HUES64 (cell line): ENCODE results near the gene BIN1. TPM values are rescaled to one million over a fixed set of nuclear protein-coding genes. Genes with fewer than 3 reads are reported as not detected.
A peak's percentile ranks its signal among the peaks of the same experiment; 100 is the strongest.

Experiments
- H3K27ac ChIP-seq: 2 replicates; pipeline ENCODE4 v1.7.0; 2013; ENCODE audit warnings: low read depth, low read length, inconsistent platforms
- H3K27me3 ChIP-seq: 2 replicates; pipeline ENCODE4 v1.6.1; 2013; ENCODE audit warnings: mild to moderate bottlenecking, low read length; ENCODE audit not compliant: insufficient read depth
- H3K36me3 ChIP-seq: 2 replicates; pipeline ENCODE4 v1.6.1; 2013; ENCODE audit warnings: mild to moderate bottlenecking, low read length; ENCODE audit not compliant: insufficient read depth
- H3K4me1 ChIP-seq: 2 replicates; pipeline ENCODE4 v1.6.1; 2013; ENCODE audit warnings: mild to moderate bottlenecking, low read length, moderate library complexity; ENCODE audit not compliant: insufficient read depth
- H3K4me3 ChIP-seq: 2 replicates; pipeline ENCODE4 v1.5.1; 2013; ENCODE audit warnings: mild to moderate bottlenecking, low read length, moderate library complexity
- H3K9ac ChIP-seq: 2 replicates; pipeline ENCODE4 v1.6.1; 2013; ENCODE audit warnings: mild to moderate bottlenecking, low read depth, low read length
- H3K9me3 ChIP-seq: 2 replicates; pipeline ENCODE4 v1.6.1; 2013; ENCODE audit warnings: low read depth, low read length; ENCODE audit not compliant: insufficient read depth
- WGBS: fragments of 150-250, 120-280 bp; methylation state at CpG from one replicate; pipeline ENCODE4 v1.1.7; 2013; ENCODE audit warnings: missing lambda C conversion rate; 5-methylcytosine and 5-hydroxymethylcytosine counted together
- polyA plus RNA-seq, 2 experiments: library from polyadenylated mRNA; stranded (reverse); fragments of 50-300 nt; gene quantifications; one replicate each; pipeline ENCODE4 v1.2.3, GENCODE V29; 2013

The BIN1 gene
- polyA plus RNA-seq (2013, experiment 1 of 2), result 41.0 TPM
- 45.4 TPM for polyA plus RNA-seq (2013, experiment 2 of 2)

- H3K9me3 ChIP-seq, result no peaks in the 10 kb centered on the region
- peaks cover 19% of the 10 kb centered on the region for H3K27me3 ChIP-seq
- H3K9ac ChIP-seq, result peak within 1 kb of the TSS; percentile 66
- H3K4me1 ChIP-seq, result peaks cover 7% of the 10 kb centered on the region; the same call in 1 of the 2 replicates
- H3K4me3 ChIP-seq, result peak within 1 kb of the TSS; percentile 84
- under 1% methylated on average over 77 of the region's 77 CpGs for WGBS
- H3K27ac ChIP-seq, result peak within 1 kb of the TSS; percentile 56; the same call in 1 of the 2 replicates
- no peaks in the 10 kb centered on the region for H3K36me3 ChIP-seq
These were observed at the start of gene BIN1 for GRCh38 chr2:127106991-127107621. BIN1 (minus strand) TSS chr2:127107154; CDS start chr2:127106943, 211 bp downstream.

GRCh38 chr2:127155947-127156346 lies 49.0 kb upstream of the BIN1 start:
- H3K9me3 ChIP-seq, result 0 out of 2 replicates have a peak, but pooled peaks cover 6% of the 10 kb centered on the region
- H3K27me3 ChIP-seq, result no peaks in the 10 kb centered on the region
- H3K27ac ChIP-seq, result no peak overlapping the region
- no peaks in the 10 kb centered on the region for H3K36me3 ChIP-seq
- H3K4me1 ChIP-seq, result no peaks in the 10 kb centered on the region
- H3K4me3 ChIP-seq, result no peak overlapping the region
- WGBS, result 88% methylated on average over 2 of the region's 2 CpGs
- no peak overlapping the region for H3K9ac ChIP-seq

- Histone ChIP-seq H3K4me1 (no peaks in the 10 kb centered on the region), H3K9ac (no peak overlapping the region), H3K9me3 (peaks cover 6% of the 10 kb centered on the region; the same call in 1 of the 2 replicates), H3K36me3 (no peaks in the 10 kb centered on the region), H3K4me3 (no peak overlapping the region), H3K27ac (no peak overlapping the region), H3K27me3 (no peaks in the 10 kb centered on the region)
- 91% methylated on average over 7 of the region's 7 CpGs for WGBS
These were observed 48.2 kb upstream of the BIN1 start for GRCh38 chr2:127155028-127155581.

GRCh38 chr2:127154396-127154795 lies 47.4 kb upstream of the BIN1 start:
- H3K36me3 ChIP-seq, result no peaks in the 10 kb centered on the region
- no peak overlapping the region for H3K4me3 ChIP-seq
- WGBS, result 86% methylated on average over 4 of the region's 4 CpGs
- no peaks in the 10 kb centered on the region for H3K4me1 ChIP-seq
- no peak overlapping the region for H3K27ac ChIP-seq
- H3K9me3 ChIP-seq, result peaks cover 9% of the 10 kb centered on the region; the same call in 1 of the 2 replicates
- no peaks in the 10 kb centered on the region for H3K27me3 ChIP-seq
- H3K9ac ChIP-seq, result no peak overlapping the region

- Histone ChIP-seq H3K4me3 (no peak overlapping the region), H3K9me3 (peaks cover 9% of the 10 kb centered on the region; the same call in 1 of the 2 replicates), H3K36me3 (no peaks in the 10 kb centered on the region), H3K9ac (no peak overlapping the region), H3K27me3 (no peaks in the 10 kb centered on the region), H3K4me1 (no peaks in the 10 kb centered on the region), H3K27ac (no peak overlapping the region)
- 92% methylated on average over 6 of the region's 6 CpGs for WGBS
These were observed 46.8 kb upstream of the BIN1 start for GRCh38 chr2:127153691-127154158.

GRCh38 chr2:127150996-127151395 lies 44.0 kb upstream of the BIN1 start:
- Histone ChIP-seq H3K4me3 (no peak overlapping the region), H3K36me3 (no peaks in the 10 kb centered on the region), H3K27ac (no peak overlapping the region), H3K27me3 (no peaks in the 10 kb centered on the region), H3K4me1 (peaks cover 4% of the 10 kb centered on the region; the same call in 1 of the 2 replicates), H3K9me3 (peaks cover 6% of the 10 kb centered on the region; the same call in 1 of the 2 replicates), H3K9ac (no peak overlapping the region)
- 91% methylated on average over 1 of the region's 1 CpG for WGBS

- Histone ChIP-seq H3K4me3 (no peak overlapping the region), H3K27ac (no peak overlapping the region), H3K4me1 (peaks cover 4% of the 10 kb centered on the region; the same call in 1 of the 2 replicates), H3K36me3 (no peaks in the 10 kb centered on the region), H3K27me3 (no peaks in the 10 kb centered on the region), H3K9ac (no peak overlapping the region), H3K9me3 (peaks cover 6% of the 10 kb centered on the region; the same call in 1 of the 2 replicates)
- WGBS, result no CpG with 5 or more reads among the region's 4 CpGs
These were observed 42.4 kb upstream of the BIN1 start for GRCh38 chr2:127149384-127149783.

GRCh38 chr2:127146820-127147502 lies 40.0 kb upstream of the BIN1 start:
- peaks cover 4% of the 10 kb centered on the region; the same call in 1 of the 2 replicates for H3K4me1 ChIP-seq
- peaks cover 6% of the 10 kb centered on the region; the same call in 1 of the 2 replicates for H3K9me3 ChIP-seq
- no peaks in the 10 kb centered on the region for H3K36me3 ChIP-seq
- H3K4me3 ChIP-seq, result no peak overlapping the region
- no peak overlapping the region for H3K27ac ChIP-seq
- no peak overlapping the region for H3K9ac ChIP-seq
- H3K27me3 ChIP-seq, result no peaks in the 10 kb centered on the region
- 68% methylated on average over 10 of the region's 10 CpGs for WGBS

GRCh38 chr2:127146071-127146725 lies 39.2 kb upstream of the BIN1 start:
- H3K27ac ChIP-seq, result no peak overlapping the region
- no peak overlapping the region for H3K9ac ChIP-seq
- 91% methylated on average over 18 of the region's 18 CpGs for WGBS
- H3K27me3 ChIP-seq, result no peaks in the 10 kb centered on the region
- H3K4me1 ChIP-seq, result peaks cover 4% of the 10 kb centered on the region; the same call in 1 of the 2 replicates
- H3K36me3 ChIP-seq, result no peaks in the 10 kb centered on the region
- H3K4me3 ChIP-seq, result no peak overlapping the region
- H3K9me3 ChIP-seq, result peaks cover 2% of the 10 kb centered on the region; the same call in 1 of the 2 replicates

GRCh38 chr2:127145280-127145895 lies 38.4 kb upstream of the BIN1 start:
- H3K27ac ChIP-seq, result no peak overlapping the region
- no peaks in the 10 kb centered on the region for H3K36me3 ChIP-seq
- H3K4me1 ChIP-seq, result peaks cover 4% of the 10 kb centered on the region; the same call in 1 of the 2 replicates
- no peaks in the 10 kb centered on the region for H3K27me3 ChIP-seq
- H3K9ac ChIP-seq, result no peak overlapping the region
- WGBS, result 93% methylated on average over 1 of the region's 1 CpG
- H3K4me3 ChIP-seq, result no peak overlapping the region
- peaks cover 2% of the 10 kb centered on the region; the same call in 1 of the 2 replicates for H3K9me3 ChIP-seq
